Transverse colon (tissue), 4 donors: ENCODE measurements around the gene TUBB2B.

Source experiments
- POLR2A ChIP-seq: fragments of 450-650 bp; IDR thresholded peaks from one replicate; pipeline ENCODE4 v1.6.1; 2016; ENCODE audit warnings: antibody characterized with exemption, mild to moderate bottlenecking, moderate library complexity
- POLR2AphosphoS5 ChIP-seq, 3 donors: sonication (generic); formaldehyde crosslinking; IDR thresholded peaks; one replicate each; pipeline ENCODE4 v1.6.1; 2016; ENCODE audit warnings: antibody characterized with exemption in 3 of 3
- TF ChIP-seq, protein P1 (sequence below), 5 experiments: fragments of 200-600 bp in 3 of 5; fragments of 450-650 bp in 2 of 5; sonication (generic) in 3 of 5; IDR thresholded peaks; 1 replicate in 2 of 5; 2 replicates in 3 of 5; pipeline ENCODE4 v1.5.1; 2016 to 2017; ENCODE audit warnings: antibody characterized with exemption in 5 of 5, inconsistent platforms in 3 of 5, mild to moderate bottlenecking in 2 of 5, moderate library complexity in 1 of 5

DNA sequence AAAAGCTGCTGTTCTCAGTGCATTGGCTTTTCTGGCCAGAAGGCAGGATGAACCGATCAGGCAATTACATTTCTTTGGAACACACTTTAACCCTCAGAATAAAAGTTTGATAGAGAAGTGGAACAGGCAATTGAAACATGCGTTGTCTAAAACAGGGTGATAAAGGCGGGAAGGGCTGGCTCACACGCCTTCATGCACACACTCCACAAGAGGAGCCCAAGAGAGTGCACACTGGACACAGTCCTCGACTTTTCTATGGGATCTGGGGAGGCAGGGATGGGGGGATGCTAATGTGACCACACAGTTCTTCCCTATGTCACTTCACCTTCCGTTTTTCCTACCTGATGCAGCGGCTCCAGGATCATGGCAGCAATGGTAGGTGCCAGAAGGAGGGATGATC lies 39.2 kb downstream of the TUBB2B start:
- TF ChIP-seq, protein P1, sequence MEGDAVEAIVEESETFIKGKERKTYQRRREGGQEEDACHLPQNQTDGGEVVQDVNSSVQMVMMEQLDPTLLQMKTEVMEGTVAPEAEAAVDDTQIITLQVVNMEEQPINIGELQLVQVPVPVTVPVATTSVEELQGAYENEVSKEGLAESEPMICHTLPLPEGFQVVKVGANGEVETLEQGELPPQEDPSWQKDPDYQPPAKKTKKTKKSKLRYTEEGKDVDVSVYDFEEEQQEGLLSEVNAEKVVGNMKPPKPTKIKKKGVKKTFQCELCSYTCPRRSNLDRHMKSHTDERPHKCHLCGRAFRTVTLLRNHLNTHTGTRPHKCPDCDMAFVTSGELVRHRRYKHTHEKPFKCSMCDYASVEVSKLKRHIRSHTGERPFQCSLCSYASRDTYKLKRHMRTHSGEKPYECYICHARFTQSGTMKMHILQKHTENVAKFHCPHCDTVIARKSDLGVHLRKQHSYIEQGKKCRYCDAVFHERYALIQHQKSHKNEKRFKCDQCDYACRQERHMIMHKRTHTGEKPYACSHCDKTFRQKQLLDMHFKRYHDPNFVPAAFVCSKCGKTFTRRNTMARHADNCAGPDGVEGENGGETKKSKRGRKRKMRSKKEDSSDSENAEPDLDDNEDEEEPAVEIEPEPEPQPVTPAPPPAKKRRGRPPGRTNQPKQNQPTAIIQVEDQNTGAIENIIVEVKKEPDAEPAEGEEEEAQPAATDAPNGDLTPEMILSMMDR (IDR thresholded peaks at IDR 0.05) = no peak
- TF ChIP-seq POLR2A (no peak), POLR2AphosphoS5 (IDR thresholded peaks at IDR 0.05) (no peak)
